Measurements from ENCODE around the gene PRUNE2. TPM values are rescaled to one million over a fixed set of nuclear protein-coding genes. Genes with fewer than 3 reads are reported as not detected.

PRUNE2 gene
- total RNA-seq, 2 experiments from 2014 or later = not detected

GRCh38 chr9:76651119-76651705 is 254.7 kb downstream of the PRUNE2 start:
- TF ChIP-seq CTCF (IDR thresholded peaks at IDR 0.05) = no peak
- no peaks in the 10 kb centered on the region for H3K36me3 Mint-ChIP-seq (ENCODE audit: low read depth)
- Histone ChIP-seq H3K9me3 (ENCODE audit: control insufficient read depth in 1 of 2, insufficient read depth in 1 of 2, low read length in 2 of 2) (no peaks in the 10 kb centered on the region), H3K27me3 (ENCODE audit: control insufficient read depth in 1 of 2, insufficient read depth in 2 of 2, low read length in 2 of 2) (no peaks in the 10 kb centered on the region), H3K4me3 (ENCODE audit: low read length) (peak overlapping the region; percentile 53), H3K4me1 (ENCODE audit: insufficient read depth, low read length) (peaks cover 4% of the 10 kb centered on the region), H3K27ac (ENCODE audit: low read depth in 1 of 2, low read length in 2 of 2) (no peak overlapping the region), H3K36me3 (ENCODE audit: insufficient read depth, low read length) (no peaks in the 10 kb centered on the region)
- ATAC-seq (ENCODE audit: poor library complexity) (no peak), DNase-seq (peak in 2 of 14 experiments; percentile 19 to 55)
- H3K27me3 Mint-ChIP-seq = no peaks in the 10 kb centered on the region
- CTCF ChIA-PET = no interaction called here
- intact Hi-C loops (cut with DNase I, micrococcal nuclease) = no loop called here
- POLR2A ChIA-PET = interaction anchor here (0.9 to 2.1 kb wide), 4 partner anchors 10 to 257 kb away, joined by 3 to 10 read pairs (median 3); partner anchors contain the start of genes GCNT1 and RFK
- H3K4me3 Mint-ChIP-seq = peak overlapping the region; percentile 84
- no peaks in the 10 kb centered on the region for H3K9me3 Mint-ChIP-seq
- H3K4me1 Mint-ChIP-seq (ENCODE audit: low read depth) = peaks cover 32% of the 10 kb centered on the region
- H3K27ac Mint-ChIP-seq = no peak overlapping the region

- no peak for TF ChIP-seq CTCF (IDR thresholded peaks at IDR 0.05)
- CTCF ChIA-PET = no interaction called here
- H3K27ac ChIP-seq (ENCODE audit: low read depth in 1 of 2, low read length in 2 of 2) = no peak overlapping the region
- Mint-ChIP-seq H3K27me3 (no peaks in the 10 kb centered on the region), H3K4me3 (peak overlapping the region; percentile 84), H3K9me3 (no peaks in the 10 kb centered on the region), H3K36me3 (ENCODE audit: low read depth) (no peaks in the 10 kb centered on the region), H3K4me1 (ENCODE audit: low read depth) (peaks cover 32% of the 10 kb centered on the region), H3K27ac (no peak overlapping the region)
- DNase-seq = no peak
- ATAC-seq (ENCODE audit: poor library complexity) = no peak
- H3K27me3 ChIP-seq (ENCODE audit: control insufficient read depth in 1 of 2, insufficient read depth in 2 of 2, low read length in 2 of 2) = no peaks in the 10 kb centered on the region
- no peaks in the 10 kb centered on the region for H3K36me3 ChIP-seq (ENCODE audit: insufficient read depth, low read length)
- peak overlapping the region; percentile 53 for H3K4me3 ChIP-seq (ENCODE audit: low read length)
- intact Hi-C loops (cut with DNase I, micrococcal nuclease) = no loop called here
- H3K9me3 ChIP-seq (ENCODE audit: control insufficient read depth in 1 of 2, insufficient read depth in 1 of 2, low read length in 2 of 2) = no peaks in the 10 kb centered on the region
- POLR2A ChIA-PET = interaction anchor here (0.6 to 2.1 kb wide), 5 partner anchors 10 to 269 kb away, joined by 3 to 10 read pairs (median 3); partner anchors contain the start of genes GCNT1 and RFK
- peaks cover 4% of the 10 kb centered on the region for H3K4me1 ChIP-seq (ENCODE audit: insufficient read depth, low read length)
These were observed 255.2 kb downstream of the PRUNE2 start for GRCh38 chr9:76650692-76651091.

- Histone ChIP-seq H3K36me3 (ENCODE audit: insufficient read depth, low read length) (no peaks in the 10 kb centered on the region), H3K27ac (ENCODE audit: low read depth in 1 of 2, low read length in 2 of 2) (no peak overlapping the region), H3K27me3 (ENCODE audit: control insufficient read depth in 1 of 2, insufficient read depth in 2 of 2, low read length in 2 of 2) (no peaks in the 10 kb centered on the region), H3K9me3 (ENCODE audit: control insufficient read depth in 1 of 2, insufficient read depth in 1 of 2, low read length in 2 of 2) (no peaks in the 10 kb centered on the region), H3K4me3 (ENCODE audit: low read length) (no peak overlapping the region), H3K4me1 (ENCODE audit: insufficient read depth, low read length) (peaks cover 4% of the 10 kb centered on the region)
- no peaks in the 10 kb centered on the region for H3K27me3 Mint-ChIP-seq
- ChIA-PET POLR2A (interaction anchor here (2.1 kb wide), 1 partner anchor 256 kb away, joined by 10 read pairs; the partner anchor contains the start of gene RFK), CTCF (no interaction called here)
- H3K36me3 Mint-ChIP-seq (ENCODE audit: low read depth) = no peaks in the 10 kb centered on the region
- H3K27ac Mint-ChIP-seq = no peak overlapping the region
- intact Hi-C loops (cut with DNase I, micrococcal nuclease) = no loop called here
- H3K9me3 Mint-ChIP-seq = no peaks in the 10 kb centered on the region
- H3K4me3 Mint-ChIP-seq = no peak overlapping the region
- DNase-seq = no peak
- ATAC-seq (ENCODE audit: poor library complexity) = no peak
- peaks cover 25% of the 10 kb centered on the region for H3K4me1 Mint-ChIP-seq (ENCODE audit: low read depth)
- TF ChIP-seq CTCF (IDR thresholded peaks at IDR 0.05) = no peak
These were observed 256.0 kb downstream of the PRUNE2 start for GRCh38 chr9:76649894-76650293.
